Neutrophil (primary cell): ENCODE data around the gene CAPN10.

Experiments
- H3K27ac ChIP-seq: fragments of 200-600 bp; sonication (generic); 2 replicates; pipeline ENCODE4 v1.5.1; 2016; ENCODE audit warnings: mild to moderate bottlenecking, moderate library complexity
- H3K27me3 ChIP-seq: fragments of 200-600 bp; sonication (generic); 2 replicates; pipeline ENCODE4 v1.6.0; 2016; ENCODE audit warnings: mild to moderate bottlenecking
- H3K36me3 ChIP-seq: fragments of 200-600 bp; sonication (generic); 2 replicates; pipeline ENCODE4 v1.5.1; 2017
- H3K4me1 ChIP-seq, 2 experiments: fragments of 200-600 bp in 1 of 2; sonication (generic) in 1 of 2; 1 replicate in 1 of 2; 2 replicates in 1 of 2; pipeline versions ENCODE4 v1.5.1 to v1.6.1; 2013 to 2016; ENCODE audit warnings: low read depth in 1 of 2, low read length in 1 of 2, mild to moderate bottlenecking in 1 of 2, moderate library complexity in 1 of 2; ENCODE audit not compliant: control insufficient read depth in 1 of 2, insufficient read depth in 1 of 2
- H3K4me3 ChIP-seq, 2 experiments: fragments of 200-600 bp in 1 of 2; sonication (generic) in 1 of 2; 1 replicate in 1 of 2; 2 replicates in 1 of 2; pipeline ENCODE4 v1.5.1; 2013 to 2016; ENCODE audit warnings: low read depth in 1 of 2, low read length in 1 of 2, mild to moderate bottlenecking in 1 of 2, moderate library complexity in 1 of 2
- H3K9me3 ChIP-seq: fragments of 200-600 bp; sonication (generic); 2 replicates; pipeline ENCODE4 v1.5.1; 2016
- CTCF ChIP-seq: fragments of 200-600 bp; sonication (generic); IDR thresholded peaks from 2 replicates; pipeline ENCODE4 v1.5.1; 2016; ENCODE audit warnings: antibody characterized with exemption

Gene CAPN10

GRCh38 chr2:240557101-240557751 is 29.3 kb upstream of the CAPN10 start:
- Histone ChIP-seq H3K27ac (peak overlapping the region; percentile 5), H3K4me1 (peaks cover 40 to 50% of the 10 kb centered on the region in 2 experiments), H3K27me3 (peaks cover 15% of the 10 kb centered on the region), H3K4me3 (no peak overlapping the region), H3K36me3 (peaks cover 16% of the 10 kb centered on the region), H3K9me3 (no peaks in the 10 kb centered on the region)
- TF ChIP-seq CTCF: no peak

GRCh38 chr2:240557808-240558207 is 28.7 kb upstream of the CAPN10 start, which contains the start of gene ANKMY1:
TSS of gene ANKMY1 (minus strand) at chr2:240557988. CDS start at chr2:240557335, 653 bp downstream.
- H3K9me3 ChIP-seq: no peaks in the 10 kb centered on the region
- peaks cover 15% of the 10 kb centered on the region for H3K27me3 ChIP-seq
- peak within 1 kb of the TSS; percentile 5 for H3K27ac ChIP-seq
- H3K4me3 ChIP-seq: no peak within 1 kb of the TSS
- H3K4me1 ChIP-seq: peaks cover 46 to 56% of the 10 kb centered on the region in 2 experiments
- H3K36me3 ChIP-seq: peaks cover 10% of the 10 kb centered on the region
- TF ChIP-seq CTCF: no peak

GRCh38 chr2:240558236-240558761 is 28.2 kb upstream of the CAPN10 start:
- Histone ChIP-seq H3K36me3 (peaks cover 6% of the 10 kb centered on the region), H3K27me3 (peaks cover 15% of the 10 kb centered on the region), H3K27ac (no peak overlapping the region), H3K4me1 (peaks cover 51 to 60% of the 10 kb centered on the region in 2 experiments), H3K4me3 (no peak overlapping the region), H3K9me3 (no peaks in the 10 kb centered on the region)
- no peak for TF ChIP-seq CTCF

GRCh38 chr2:240559286-240559685 is 27.2 kb upstream of the CAPN10 start:
- Histone ChIP-seq H3K36me3 (peaks cover 4% of the 10 kb centered on the region), H3K4me3 (peak overlapping the region in 1 of 2 experiments; percentile 100), H3K27me3 (peaks cover 15% of the 10 kb centered on the region), H3K9me3 (no peaks in the 10 kb centered on the region), H3K4me1 (peaks cover 61 to 70% of the 10 kb centered on the region in 2 experiments), H3K27ac (peak overlapping the region; percentile 100)
- no peak for TF ChIP-seq CTCF

GRCh38 chr2:240560084-240560479 is 26.5 kb upstream of the CAPN10 start, which contains the start of gene DUSP28:
TSS of gene DUSP28 (plus strand) at chr2:240560357. CDS start at chr2:240560685, 328 bp downstream.
- no peaks in the 10 kb centered on the region for H3K36me3 ChIP-seq
- peaks cover 15% of the 10 kb centered on the region for H3K27me3 ChIP-seq
- peak within 1 kb of the TSS; percentile 78 to 100 for H3K4me3 ChIP-seq
- H3K27ac ChIP-seq: peak within 1 kb of the TSS; percentile 100
- TF ChIP-seq CTCF: peak; percentile 42
- peaks cover 69 to 78% of the 10 kb centered on the region in 2 experiments for H3K4me1 ChIP-seq
- H3K9me3 ChIP-seq: no peaks in the 10 kb centered on the region
